HG03520 (cell line): ENCODE data around the gene ISCA2.

Source experiments
- ATAC-seq: cut with Tn5 transposase; IDR thresholded peaks from one replicate; pipeline ENCODE4 v1.9.1; 2021; ENCODE audit warnings: mild to moderate bottlenecking, moderate library complexity; ENCODE audit not compliant: unreplicated experiment

The ISCA2 gene

DNA sequence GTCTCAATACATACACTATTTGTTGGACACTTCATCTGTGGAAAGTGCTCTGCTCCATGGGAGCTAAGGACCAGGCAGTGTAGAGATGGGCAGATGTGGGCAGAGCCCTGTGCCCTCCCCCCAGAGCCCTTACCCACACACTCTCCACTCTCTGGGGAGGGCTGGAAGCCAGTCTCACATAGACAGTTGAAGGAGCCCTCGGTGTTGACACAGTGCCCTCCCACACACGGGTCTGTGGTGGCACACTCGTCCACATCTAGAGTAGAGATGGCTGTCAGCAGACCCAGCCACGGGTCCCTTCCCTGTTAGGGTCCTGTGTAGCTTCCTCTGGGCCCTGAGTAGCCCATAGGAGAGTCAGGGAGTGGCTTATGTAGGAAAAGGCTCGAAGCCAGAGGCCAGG lies 14.3 kb downstream of the ISCA2 start:
- no peak for ATAC-seq

DNA sequence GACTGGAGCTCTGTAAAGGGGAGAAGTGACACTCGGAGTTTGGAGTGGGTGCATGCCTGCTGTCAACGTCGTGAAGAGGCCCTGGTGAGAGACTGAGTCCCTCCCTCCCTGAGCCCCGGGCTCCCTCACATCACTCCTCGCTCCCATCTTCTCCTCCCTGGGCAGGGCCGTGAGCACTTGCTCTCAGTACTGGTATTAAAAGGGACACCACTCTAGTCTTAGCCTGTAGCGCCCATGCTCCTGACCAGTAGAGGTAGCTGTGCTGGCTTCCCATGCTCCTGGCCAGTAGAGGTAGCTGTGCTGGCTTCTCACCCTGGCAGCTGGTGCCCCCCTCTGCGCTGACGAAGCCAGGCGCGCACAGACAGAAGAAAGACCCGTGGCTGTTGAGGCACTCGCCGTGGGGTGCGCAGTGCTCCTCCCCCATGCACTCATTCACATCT lies 14.7 kb downstream of the ISCA2 start:
- no peak for ATAC-seq

- ATAC-seq, result no peak
Measured at GRCh38 chr14:74508844-74509428, 15.4 kb downstream of the ISCA2 start.

DNA sequence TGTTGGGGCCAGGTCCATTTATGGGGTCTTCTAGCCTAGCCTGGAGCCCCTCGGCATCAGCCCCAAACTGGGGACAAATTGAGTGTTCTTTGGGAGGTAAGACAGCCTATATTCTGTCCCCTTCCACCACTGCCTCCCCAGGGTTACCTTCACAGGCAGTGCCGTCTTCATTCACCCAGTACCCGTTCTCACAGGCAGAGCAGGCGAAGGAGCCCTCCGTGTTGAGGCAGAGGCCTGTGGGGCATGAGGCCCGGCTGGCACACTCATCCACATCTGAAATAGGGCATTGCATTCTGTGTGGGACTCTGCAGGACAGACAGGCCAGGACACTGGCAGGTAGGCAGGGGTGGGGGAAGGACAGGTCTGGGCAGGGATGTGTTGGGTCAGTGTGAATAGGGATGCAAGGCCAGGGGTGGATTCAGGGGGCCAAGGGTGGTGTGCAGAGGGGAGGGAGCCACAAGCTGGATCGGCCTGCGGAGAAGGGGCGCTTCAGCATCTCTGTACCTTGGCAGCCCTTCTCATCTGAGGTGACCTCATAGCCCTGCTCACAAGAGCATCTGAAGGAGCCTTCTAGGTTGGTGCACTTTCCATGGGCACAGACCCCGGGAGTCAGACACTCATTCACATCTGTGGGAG lies 16.1 kb downstream of the ISCA2 start:
- no peak for ATAC-seq

- ATAC-seq, result no peak
Measured at GRCh38 chr14:74510223-74510931, 16.8 kb downstream of the ISCA2 start.

DNA sequence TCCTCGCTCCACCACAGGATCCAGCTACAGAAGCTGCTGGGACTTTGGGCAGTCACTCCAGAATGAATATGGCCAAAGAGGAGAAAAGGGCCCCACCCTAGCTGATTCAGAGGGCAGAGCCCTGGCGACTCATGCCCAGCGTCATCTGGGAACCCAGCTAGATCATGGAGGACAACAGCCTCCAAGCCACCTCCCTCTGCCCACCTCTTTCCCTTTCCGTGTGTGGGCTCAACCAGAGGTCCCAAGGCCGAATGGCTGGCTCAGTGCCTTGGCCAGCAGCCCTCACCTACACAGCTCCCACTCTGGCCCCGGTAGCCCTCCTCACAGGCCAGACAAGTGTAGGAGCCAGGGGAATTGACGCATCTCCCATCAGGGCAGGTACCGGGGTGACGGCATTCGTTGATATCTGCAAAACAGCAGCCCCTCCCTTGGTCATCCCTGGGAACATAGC lies 17.4 kb downstream of the ISCA2 start:
- ATAC-seq, result no peak

DNA sequence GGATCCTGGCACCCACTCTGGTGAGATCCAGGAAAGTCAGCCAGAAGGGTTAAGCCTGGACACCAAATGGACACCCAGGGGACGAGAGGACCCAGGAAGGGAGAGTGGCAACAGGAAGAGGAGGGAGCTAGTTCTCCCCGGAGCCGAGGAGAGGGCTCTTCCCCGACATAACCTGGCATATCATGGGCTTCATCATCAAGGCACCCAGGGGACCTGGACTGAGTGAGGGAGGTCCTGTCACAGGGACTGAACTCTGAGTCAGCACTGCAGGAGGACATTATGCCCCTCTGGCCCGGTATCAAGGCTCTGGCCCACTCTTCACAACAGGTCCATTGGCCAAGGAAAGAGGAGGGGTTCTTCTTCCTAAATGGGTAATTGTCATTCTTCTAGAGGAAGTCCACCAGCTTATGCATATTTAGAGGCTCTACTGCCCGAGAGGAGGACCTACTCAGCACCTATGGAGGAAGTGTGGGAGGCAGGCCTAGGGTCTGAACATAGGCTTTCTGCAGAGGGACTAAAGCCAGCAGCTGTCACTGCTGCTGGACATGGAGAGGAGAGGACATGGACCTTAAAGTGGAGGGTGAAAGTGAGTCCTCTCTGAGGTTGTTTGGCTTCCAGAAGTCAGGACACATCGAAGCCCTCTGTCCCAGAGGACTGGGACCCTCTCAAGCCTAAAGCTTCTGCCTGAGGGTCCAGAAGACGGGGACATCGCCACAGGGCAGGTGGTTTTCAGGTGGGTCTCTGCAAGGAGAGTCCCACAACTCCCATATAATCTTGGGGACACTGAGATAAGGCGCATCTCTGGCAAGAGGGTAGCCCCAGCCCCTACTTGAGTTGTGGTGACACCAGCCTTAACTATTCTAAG lies 18.6 kb downstream of the ISCA2 start:
- ATAC-seq, result no peak

DNA sequence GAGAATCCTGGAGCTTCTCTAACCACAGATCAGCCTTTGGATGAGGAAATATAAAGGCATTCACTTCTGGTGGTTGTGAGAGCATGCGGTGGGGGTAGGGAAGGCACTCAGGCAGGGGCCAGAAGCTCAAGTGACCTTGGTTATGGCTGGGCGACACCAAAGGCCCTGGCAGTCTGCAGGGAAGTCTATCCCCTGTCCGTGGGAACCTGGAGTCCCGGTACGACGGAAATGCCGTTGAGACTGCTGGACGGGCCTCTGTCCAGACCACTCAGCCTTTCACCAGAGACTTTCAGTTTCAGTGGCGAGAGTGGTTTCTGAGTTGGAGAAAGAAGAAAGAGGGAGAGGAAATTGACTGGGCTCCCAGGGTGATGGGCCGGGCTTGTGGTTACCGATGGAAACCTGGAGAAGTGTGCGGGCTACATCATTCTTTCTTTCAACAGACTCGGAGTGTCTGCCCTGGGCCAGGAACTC lies 20.9 kb downstream of the ISCA2 start:
- no peak for ATAC-seq

GRCh38 chr14:74515891-74516412 lies 22.4 kb downstream of the ISCA2 start:
- ATAC-seq, result no peak

GRCh38 chr14:74516451-74517160 lies 23.0 kb downstream of the ISCA2 start:
- no peak for ATAC-seq

DNA sequence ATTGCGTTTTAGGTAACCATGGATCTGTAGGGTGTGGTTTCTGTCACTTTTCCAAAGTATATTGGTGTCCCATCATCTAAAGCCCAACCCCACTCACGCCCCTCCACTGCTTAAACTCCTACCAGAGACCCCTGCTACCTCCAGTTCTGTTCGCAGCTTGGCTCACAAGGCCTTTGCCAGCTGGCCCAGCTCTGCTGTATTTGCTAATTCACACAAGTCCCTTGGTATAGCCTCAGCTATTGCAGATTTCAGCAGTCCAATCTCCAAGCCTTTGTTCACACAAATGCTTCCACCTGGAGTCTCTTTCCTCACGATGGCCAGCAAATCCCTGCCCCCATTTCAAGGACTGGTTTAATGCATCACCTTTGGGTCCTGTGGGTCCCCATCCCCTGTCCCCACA lies 24.2 kb downstream of the ISCA2 start:
- ATAC-seq, result no peak

DNA sequence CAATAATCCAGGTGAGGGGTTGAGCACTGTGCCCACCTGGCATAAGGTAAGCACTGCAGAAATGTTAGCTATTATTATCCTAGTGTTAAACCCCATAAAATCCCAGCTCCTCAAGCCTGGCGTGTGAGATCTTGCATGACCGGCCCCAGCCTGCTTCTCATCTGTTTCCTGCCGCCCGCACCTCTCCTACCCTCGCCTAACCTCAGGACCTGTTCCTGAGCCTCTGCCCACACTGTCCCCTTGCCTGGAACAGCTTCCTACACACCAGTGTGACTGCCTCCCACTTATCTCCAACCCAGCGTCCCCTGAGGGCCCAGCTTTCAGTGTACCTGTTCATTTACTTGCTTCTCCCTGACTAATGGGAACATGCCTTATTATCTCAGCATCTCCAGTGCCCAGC lies 24.7 kb downstream of the ISCA2 start:
- ATAC-seq, result no peak

GRCh38 chr14:74519316-74520074 lies 25.9 kb downstream of the ISCA2 start:
- no peak for ATAC-seq

- ATAC-seq, result no peak
Measured at GRCh38 chr14:74521756-74522155, 28.2 kb downstream of the ISCA2 start.

- no peak for ATAC-seq
Measured at GRCh38 chr14:74522740-74523139, 29.2 kb downstream of the ISCA2 start.

DNA sequence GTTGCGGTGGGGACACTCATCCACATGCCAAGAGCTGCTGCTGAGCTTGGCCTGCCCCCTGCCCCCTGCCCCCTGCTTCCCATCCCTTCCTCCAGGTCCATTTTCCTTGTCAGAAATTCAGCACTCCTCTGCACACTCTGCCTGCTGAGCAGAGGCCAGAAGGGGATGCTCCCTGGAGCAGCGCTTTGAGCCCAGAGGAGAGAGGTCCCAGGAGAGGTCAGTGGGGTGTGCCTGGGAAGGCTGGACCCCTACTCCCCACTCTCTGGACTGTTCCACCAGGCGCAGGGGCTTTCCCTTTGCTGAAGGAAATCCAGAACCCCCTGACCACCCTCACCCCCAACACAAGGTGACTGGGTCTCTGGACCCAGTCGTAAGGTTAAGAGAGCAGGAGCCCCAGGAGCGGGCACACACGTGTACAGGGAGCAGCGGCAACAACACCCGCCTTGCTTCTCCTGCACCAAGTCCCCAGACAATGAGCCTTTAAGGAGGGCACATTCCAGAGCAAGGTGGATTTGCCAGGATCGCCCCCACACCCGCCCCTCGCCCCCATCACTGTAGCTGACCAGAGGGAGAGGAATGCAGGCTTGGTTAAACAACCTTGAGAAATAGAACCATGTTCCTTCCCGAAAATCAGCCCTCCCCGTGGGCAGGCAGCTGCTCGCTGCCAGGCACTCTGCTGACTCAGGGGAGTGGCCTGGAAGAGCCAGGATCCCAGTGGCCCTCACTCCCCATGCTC lies 30.7 kb downstream of the ISCA2 start:
- ATAC-seq, result no peak

- no peak for ATAC-seq
Measured at GRCh38 chr14:74524812-74525135, 31.2 kb downstream of the ISCA2 start.

- no peak for ATAC-seq
Measured at GRCh38 chr14:74525361-74525851, 31.8 kb downstream of the ISCA2 start.
